GM19043 (cell line): ENCODE data around the gene FYN.
"Not testable (repeated sequence)": the region's sequence is repeated elsewhere in the genome, so short reads cannot be mapped to it uniquely, and the experiment has no call there.

Experiments
- ATAC-seq: cut with Tn5 transposase; IDR thresholded peaks from one replicate; pipeline ENCODE4 v1.9.1; 2021; ENCODE audit warnings: low read depth; ENCODE audit not compliant: unreplicated experiment

The FYN gene

GRCh38 chr6:111873178-111874024 is at the start of gene FYN:
Gene FYN, minus strand, starts transcription at chr6:111873452. Its CDS starts 153,401 bp downstream, at chr6:111720051.
- ATAC-seq, result peak; percentile 96

- no peak for ATAC-seq
Observed at GRCh38 chr6:111922454-111923297, 49.4 kb upstream of the FYN start.

GRCh38 chr6:111921103-111921502 is 47.9 kb upstream of the FYN start:
- ATAC-seq, result no peak

- ATAC-seq, result no peak
Observed at GRCh38 chr6:111920578-111920977, 47.3 kb upstream of the FYN start.

- no peak for ATAC-seq
Observed at GRCh38 chr6:111918825-111919224, 45.6 kb upstream of the FYN start.

- ATAC-seq, result no peak
Observed at GRCh38 chr6:111916747-111917146, 43.5 kb upstream of the FYN start.

GRCh38 chr6:111914617-111915016 is 41.4 kb upstream of the FYN start:
- ATAC-seq, result no peak

GRCh38 chr6:111912904-111913303 is 39.7 kb upstream of the FYN start:
- no peak for ATAC-seq

- no peak for ATAC-seq
Observed at GRCh38 chr6:111911428-111911827, 38.2 kb upstream of the FYN start.

GRCh38 chr6:111909238-111909637 is 36.0 kb upstream of the FYN start:
- no peak for ATAC-seq

- not testable (repeated sequence) for ATAC-seq
Observed at GRCh38 chr6:111908365-111908764, 35.1 kb upstream of the FYN start.

GRCh38 chr6:111900735-111901134 is 27.5 kb upstream of the FYN start:
- no peak for ATAC-seq

GRCh38 chr6:111899531-111899930 is 26.3 kb upstream of the FYN start:
- no peak for ATAC-seq

GRCh38 chr6:111898452-111898851 is 25.2 kb upstream of the FYN start:
- ATAC-seq, result no peak

GRCh38 chr6:111894951-111895350 is 21.7 kb upstream of the FYN start:
- no peak for ATAC-seq

- no peak for ATAC-seq
Observed at GRCh38 chr6:111894272-111894671, 21.0 kb upstream of the FYN start.

GRCh38 chr6:111892431-111892830 is 19.2 kb upstream of the FYN start:
- ATAC-seq, result no peak

GRCh38 chr6:111890988-111891387 is 17.7 kb upstream of the FYN start:
- ATAC-seq, result no peak

- no peak for ATAC-seq
Observed at GRCh38 chr6:111888928-111889695, 15.9 kb upstream of the FYN start.

GRCh38 chr6:111886793-111887192 is 13.5 kb upstream of the FYN start:
- ATAC-seq, result not testable (repeated sequence)
